Osteoblast (primary cell): ENCODE measurements around the gene PHF12. TPM values are rescaled to one million over a fixed set of nuclear protein-coding genes. Genes with fewer than 3 reads are reported as not detected.

ENCODE experiments used
- DNase-seq: peaks from one replicate; pipeline ENCODE4 v3.0.0; 2011; ENCODE audit warnings: low spot score, mixed read lengths; ENCODE audit not compliant: insufficient read length; ENCODE audit errors: missing footprints
- H2AFZ ChIP-seq: 2 replicates; pipeline ENCODE4 v1.6.0; 2011; ENCODE audit warnings: mild to moderate bottlenecking, low read length
- H3K27ac ChIP-seq: 2 replicates; pipeline ENCODE4 v1.5.1; 2011; ENCODE audit warnings: mild to moderate bottlenecking, low read depth, low read length, moderate library complexity
- H3K27me3 ChIP-seq: 2 replicates; pipeline ENCODE4 v1.6.0; 2012; ENCODE audit warnings: mild to moderate bottlenecking, control low read depth, inconsistent platforms, low read length, moderate library complexity; ENCODE audit not compliant: insufficient read depth
- H3K36me3 ChIP-seq: 2 replicates; pipeline ENCODE4 v1.5.1; 2011; ENCODE audit warnings: mild to moderate bottlenecking, low read length, control low read depth, moderate library complexity; ENCODE audit not compliant: insufficient read depth
- H3K4me1 ChIP-seq: 2 replicates; pipeline ENCODE4 v1.5.1; 2011; ENCODE audit warnings: mild to moderate bottlenecking, low read length, control low read depth, moderate library complexity; ENCODE audit not compliant: insufficient read depth
- H3K4me2 ChIP-seq: 2 replicates; pipeline ENCODE4 v1.6.0; 2011; ENCODE audit warnings: mild to moderate bottlenecking, low read length; ENCODE audit not compliant: insufficient read depth
- H3K4me3 ChIP-seq: fragments of 200-600 bp; sonication (generic); 3 replicates; pipeline ENCODE4 v1.5.1; 2012; ENCODE audit warnings: mild to moderate bottlenecking, low read length, inconsistent platforms; ENCODE audit not compliant: insufficient read depth
- H3K79me2 ChIP-seq: 2 replicates; pipeline ENCODE4 v1.6.0; 2012; ENCODE audit warnings: mild to moderate bottlenecking, low read length, control low read depth, inconsistent platforms; ENCODE audit not compliant: insufficient read depth
- H3K9me3 ChIP-seq: 2 replicates; pipeline ENCODE4 v1.5.1; 2011; ENCODE audit warnings: low read depth, low read length, control low read depth
- H4K20me1 ChIP-seq: 2 replicates; pipeline ENCODE4 v1.6.0; 2012; ENCODE audit warnings: mild to moderate bottlenecking, low read length, control low read depth; ENCODE audit not compliant: insufficient read depth
- total RNA-seq: library from RNA; depleted of rRNA; stranded (reverse); fragments of >200 nt; gene quantifications from 2 replicates; pipeline ENCODE4 v1.2.3, GENCODE V29; 2012
- TF ChIP-seq, protein P1 (sequence below): IDR thresholded peaks from 2 replicates; pipeline ENCODE4 v1.5.1; 2011; ENCODE audit warnings: mild to moderate bottlenecking, low read depth, low read length, moderate library complexity; ENCODE audit errors: extremely low read depth

The PHF12 gene
- total RNA-seq, 1 donor = 26.8 TPM

DNA sequence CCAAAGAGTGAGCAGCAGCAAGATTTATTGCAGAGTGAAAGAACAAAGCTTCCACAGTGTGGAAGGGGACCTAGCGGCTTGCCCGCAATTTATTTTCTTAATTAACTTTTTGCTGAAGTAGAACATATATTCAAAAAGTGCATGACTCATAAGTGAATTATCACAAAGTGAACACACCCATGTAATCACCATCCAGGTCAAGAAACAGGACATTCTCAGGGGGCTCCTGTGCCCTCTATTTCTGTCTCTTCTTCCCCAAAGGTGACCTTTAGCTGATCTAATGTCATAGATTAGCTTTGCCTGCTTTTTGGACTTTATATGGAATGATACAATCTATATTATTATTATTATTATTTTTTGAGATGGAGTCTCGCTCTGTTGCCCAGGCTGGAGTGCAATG, 76.6 kb downstream of the PHF12 start:
- Histone ChIP-seq H3K4me2 (no peak overlapping the region), H3K27ac (no peak overlapping the region), H3K4me1 (no peaks in the 10 kb centered on the region), H3K4me3 (no peak overlapping the region), H3K9me3 (no peaks in the 10 kb centered on the region), H4K20me1 (no peaks in the 10 kb centered on the region), H2AFZ (no peak overlapping the region), H3K36me3 (no peaks in the 10 kb centered on the region), H3K79me2 (no peaks in the 10 kb centered on the region), H3K27me3 (no peaks in the 10 kb centered on the region)
- TF ChIP-seq, protein P1, sequence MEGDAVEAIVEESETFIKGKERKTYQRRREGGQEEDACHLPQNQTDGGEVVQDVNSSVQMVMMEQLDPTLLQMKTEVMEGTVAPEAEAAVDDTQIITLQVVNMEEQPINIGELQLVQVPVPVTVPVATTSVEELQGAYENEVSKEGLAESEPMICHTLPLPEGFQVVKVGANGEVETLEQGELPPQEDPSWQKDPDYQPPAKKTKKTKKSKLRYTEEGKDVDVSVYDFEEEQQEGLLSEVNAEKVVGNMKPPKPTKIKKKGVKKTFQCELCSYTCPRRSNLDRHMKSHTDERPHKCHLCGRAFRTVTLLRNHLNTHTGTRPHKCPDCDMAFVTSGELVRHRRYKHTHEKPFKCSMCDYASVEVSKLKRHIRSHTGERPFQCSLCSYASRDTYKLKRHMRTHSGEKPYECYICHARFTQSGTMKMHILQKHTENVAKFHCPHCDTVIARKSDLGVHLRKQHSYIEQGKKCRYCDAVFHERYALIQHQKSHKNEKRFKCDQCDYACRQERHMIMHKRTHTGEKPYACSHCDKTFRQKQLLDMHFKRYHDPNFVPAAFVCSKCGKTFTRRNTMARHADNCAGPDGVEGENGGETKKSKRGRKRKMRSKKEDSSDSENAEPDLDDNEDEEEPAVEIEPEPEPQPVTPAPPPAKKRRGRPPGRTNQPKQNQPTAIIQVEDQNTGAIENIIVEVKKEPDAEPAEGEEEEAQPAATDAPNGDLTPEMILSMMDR = no peak
- DNase-seq = no peak

- Histone ChIP-seq H3K4me2 (no peak overlapping the region), H3K79me2 (no peaks in the 10 kb centered on the region), H3K9me3 (no peaks in the 10 kb centered on the region), H4K20me1 (no peaks in the 10 kb centered on the region), H3K27ac (no peak overlapping the region), H3K27me3 (no peaks in the 10 kb centered on the region), H3K36me3 (no peaks in the 10 kb centered on the region), H3K4me3 (no peak overlapping the region), H2AFZ (no peak overlapping the region), H3K4me1 (no peaks in the 10 kb centered on the region)
- no peak for DNase-seq
- TF ChIP-seq, protein P1 = no peak
These were observed 77.5 kb downstream of the PHF12 start for GRCh38 chr17:28873839-28874238.

DNA sequence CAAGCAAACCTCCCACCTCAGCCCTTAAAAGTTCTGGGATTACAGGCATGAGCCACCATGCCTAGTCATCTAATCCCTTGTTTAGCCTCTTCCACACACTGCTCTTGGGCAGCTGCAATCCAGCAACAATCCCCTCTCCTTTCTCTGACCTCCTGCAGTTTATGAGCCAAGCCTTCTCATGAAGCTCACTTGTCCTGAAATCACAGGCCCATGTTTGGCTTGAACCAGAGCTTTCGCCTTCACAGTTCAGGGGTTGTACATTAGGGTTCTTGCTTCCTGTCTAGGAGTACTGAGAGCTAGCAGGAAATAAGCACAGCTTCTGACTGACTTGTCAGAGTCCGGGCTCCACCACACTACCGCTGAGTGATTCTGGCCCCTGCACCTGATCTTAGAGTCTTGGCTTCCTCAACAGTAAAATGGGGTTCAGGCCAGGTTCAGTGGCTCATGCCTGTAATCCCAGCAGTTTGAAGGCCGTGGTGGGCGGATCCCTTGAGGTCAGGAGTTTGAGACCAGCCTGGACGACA, 80.2 kb downstream of the PHF12 start:
- Histone ChIP-seq H3K9me3 (no peaks in the 10 kb centered on the region), H3K4me1 (no peaks in the 10 kb centered on the region), H3K4me3 (no peak overlapping the region), H2AFZ (no peak overlapping the region), H3K79me2 (no peaks in the 10 kb centered on the region), H3K4me2 (no peak overlapping the region), H3K27me3 (no peaks in the 10 kb centered on the region), H4K20me1 (no peaks in the 10 kb centered on the region), H3K36me3 (no peaks in the 10 kb centered on the region), H3K27ac (no peak overlapping the region)
- TF ChIP-seq, protein P1 = no peak
- DNase-seq = peak; percentile 50

- TF ChIP-seq, protein P1 = no peak
- Histone ChIP-seq H3K27ac (no peak overlapping the region), H3K4me2 (no peak overlapping the region), H3K79me2 (no peaks in the 10 kb centered on the region), H4K20me1 (no peaks in the 10 kb centered on the region), H2AFZ (no peak overlapping the region), H3K4me3 (no peak overlapping the region), H3K36me3 (no peaks in the 10 kb centered on the region), H3K9me3 (no peaks in the 10 kb centered on the region), H3K27me3 (no peaks in the 10 kb centered on the region), H3K4me1 (no peaks in the 10 kb centered on the region)
- DNase-seq = no peak
These were observed 84.0 kb downstream of the PHF12 start for GRCh38 chr17:28867276-28867675.
